GM23338 (cell line): ENCODE measurements around the gene ZNF281. TPM values are rescaled to one million over a fixed set of nuclear protein-coding genes. Genes with fewer than 3 reads are reported as not detected.

Experiments
- ATAC-seq: fragments of 200-7000 bp; cut with Tn5 transposase; 3 replicates; pipeline ENCODE4 v1.9.1; 2020
- DNase-seq: peaks from one replicate; pipeline ENCODE4 v3.0.0-alpha.2; 2015; ENCODE audit warnings: low spot score
- H2AFZ ChIP-seq: fragments of 200-600 bp; sonication (generic); 2 replicates; pipeline ENCODE4 v1.8.0; 2016; ENCODE audit warnings: antibody characterized with exemption, mild to moderate bottlenecking, moderate library complexity
- H3F3A ChIP-seq: fragments of 200-600 bp; sonication (generic); replicated peaks from 2 replicates; pipeline ENCODE4 v1.8.0; 2017; ENCODE audit warnings: antibody characterized with exemption, mixed run types, low read depth
- H3K27ac ChIP-seq: fragments of 200-600 bp; sonication (generic); 2 replicates; pipeline ENCODE4 v1.6.1; 2016; ENCODE audit warnings: low read depth
- H3K27me3 ChIP-seq: fragments of 200-600 bp; sonication (generic); 2 replicates; pipeline ENCODE4 v1.8.0; 2016; ENCODE audit warnings: mild to moderate bottlenecking, mixed run types, moderate library complexity; ENCODE audit not compliant: insufficient read depth
- H3K36me3 ChIP-seq: fragments of 200-600 bp; sonication (generic); 2 replicates; pipeline ENCODE4 v1.8.0; 2016; ENCODE audit warnings: mild to moderate bottlenecking; ENCODE audit not compliant: insufficient read depth
- H3K4me1 ChIP-seq: fragments of 200-600 bp; sonication (generic); 2 replicates; pipeline ENCODE4 v1.8.0; 2016; ENCODE audit warnings: mild to moderate bottlenecking, moderate library complexity; ENCODE audit not compliant: insufficient read depth
- H3K4me2 ChIP-seq: fragments of 200-600 bp; sonication (generic); 2 replicates; pipeline ENCODE4 v1.7.1; 2017; ENCODE audit warnings: mixed run types
- H3K4me3 ChIP-seq: fragments of 200-600 bp; sonication (generic); 2 replicates; pipeline ENCODE4 v1.6.1; 2016; ENCODE audit warnings: mixed run types
- H3K79me2 ChIP-seq: fragments of 200-600 bp; sonication (generic); replicated peaks from 2 replicates; pipeline ENCODE4 v1.8.0; 2017; ENCODE audit warnings: mild to moderate bottlenecking; ENCODE audit not compliant: insufficient read depth
- H3K9me2 ChIP-seq: fragments of 200-600 bp; sonication (generic); 2 replicates; pipeline ENCODE4 v1.8.0; 2017; ENCODE audit not compliant: insufficient read depth
- H4K20me1 ChIP-seq: fragments of 200-600 bp; sonication (generic); replicated peaks from 2 replicates; pipeline ENCODE4 v1.8.0; 2017; ENCODE audit warnings: mild to moderate bottlenecking; ENCODE audit not compliant: insufficient read depth
- H3K27ac Mint-ChIP-seq: 2 replicates; pipeline ENCODE4 v1.8.0; 2020; ENCODE audit warnings: inconsistent platforms, mild to moderate bottlenecking, moderate library complexity, mixed read lengths
- H3K27me3 Mint-ChIP-seq: 3 replicates; pipeline ENCODE4 v1.8.0; 2022; ENCODE audit warnings: low read depth, mild to moderate bottlenecking, moderate library complexity, mixed read lengths, inconsistent platforms; ENCODE audit not compliant: insufficient read depth, poor library complexity
- H3K36me3 Mint-ChIP-seq: 3 replicates; pipeline ENCODE4 v1.8.0; 2021; ENCODE audit warnings: low read depth, mild to moderate bottlenecking, inconsistent platforms, moderate library complexity, mixed read lengths
- H3K4me1 Mint-ChIP-seq: 3 replicates; pipeline ENCODE4 v1.8.0; 2020; ENCODE audit warnings: mild to moderate bottlenecking, inconsistent platforms, mixed read lengths
- H3K4me3 Mint-ChIP-seq: 3 replicates; pipeline ENCODE4 v1.8.0; 2021; ENCODE audit warnings: moderate library complexity, mild to moderate bottlenecking, inconsistent platforms, mixed read lengths
- H3K9me3 Mint-ChIP-seq: 3 replicates; pipeline ENCODE4 v1.8.0; 2020; ENCODE audit warnings: moderate library complexity, mild to moderate bottlenecking, inconsistent platforms, mixed read lengths
- CREB1 ChIP-seq: fragments of 250-450 bp; sonication (Bioruptor Pico); IDR thresholded peaks from 2 replicates; pipeline ENCODE4 v1.5.0; 2020; ENCODE audit warnings: low read depth, mild to moderate bottlenecking, moderate library complexity
- EZH2 ChIP-seq: fragments of 200-600 bp; sonication (generic); IDR thresholded peaks from one replicate; pipeline ENCODE4 v1.8.0; 2017; ENCODE audit warnings: antibody characterized with exemption, mild to moderate bottlenecking, low read depth; ENCODE audit not compliant: unreplicated experiment
- JUNB ChIP-seq: IDR thresholded peaks from one replicate; pipeline ENCODE4 v1.6.1; 2016; ENCODE audit warnings: antibody characterized with exemption; ENCODE audit not compliant: unreplicated experiment
- NANOG ChIP-seq: IDR thresholded peaks from 2 replicates; pipeline ENCODE4 v1.6.1; 2016; ENCODE audit warnings: antibody characterized with exemption, borderline replicate concordance
- POLR2AphosphoS5 ChIP-seq: IDR thresholded peaks from 2 replicates; pipeline ENCODE4 v1.6.1; 2016; ENCODE audit warnings: antibody characterized with exemption, low read depth
- STAT1 ChIP-seq: IDR thresholded peaks from one replicate; pipeline ENCODE4 v1.6.1; 2016; ENCODE audit warnings: antibody characterized with exemption; ENCODE audit not compliant: unreplicated experiment
- ZNF114 ChIP-seq: fragments of 250-450 bp; sonication (Bioruptor Pico); IDR thresholded peaks from 2 replicates; pipeline ENCODE4 v1.5.0; 2020; ENCODE audit warnings: mild to moderate bottlenecking, moderate library complexity
- ZNF331 ChIP-seq: fragments of 250-450 bp; sonication (Bioruptor Pico); IDR thresholded peaks from 2 replicates; pipeline ENCODE4 v1.5.0; 2020; ENCODE audit warnings: low read depth, mild to moderate bottlenecking, moderate library complexity
- polyA plus RNA-seq: library from polyadenylated mRNA; unstranded; fragments of >200 nt; fragmentation: Nextera tagmentation; extraction: Ambion mirVana; gene quantifications from 2 replicates; pipeline ENCODE4 v1.2.1, GENCODE V29; 2016
- total RNA-seq: library from RNA; depleted of rRNA; stranded (reverse); fragments of >200 nt; shearing (Covaris generic); gene quantifications from 2 replicates; pipeline ENCODE4 v1.2.3, GENCODE V29; 2014
- TF ChIP-seq, protein P1 (sequence below): IDR thresholded peaks from 2 replicates; pipeline ENCODE4 v1.6.1; 2016; ENCODE audit warnings: antibody characterized with exemption
- TF ChIP-seq, protein P2 (sequence below): fragments of 250-450 bp; sonication (Bioruptor Pico); IDR thresholded peaks from 2 replicates; pipeline ENCODE4 v1.5.0; 2020; ENCODE audit warnings: mild to moderate bottlenecking, moderate library complexity
- TF ChIP-seq, protein P3 (sequence below), 2 experiments: fragments of 200-600 bp in 1 of 2; sonication (generic) in 1 of 2; conservative IDR thresholded peaks; 2 replicates each; pipeline versions ENCODE4 v1.5.1 to v1.6.1; 2016 to 2017; ENCODE audit warnings: antibody characterized with exemption in 2 of 2, low read depth in 2 of 2, mild to moderate bottlenecking in 2 of 2, moderate library complexity in 1 of 2

ZNF281 gene
- total and polyA plus RNA-seq, 2 experiments from 2014 or later: 62.1 to 79.3 TPM

DNA sequence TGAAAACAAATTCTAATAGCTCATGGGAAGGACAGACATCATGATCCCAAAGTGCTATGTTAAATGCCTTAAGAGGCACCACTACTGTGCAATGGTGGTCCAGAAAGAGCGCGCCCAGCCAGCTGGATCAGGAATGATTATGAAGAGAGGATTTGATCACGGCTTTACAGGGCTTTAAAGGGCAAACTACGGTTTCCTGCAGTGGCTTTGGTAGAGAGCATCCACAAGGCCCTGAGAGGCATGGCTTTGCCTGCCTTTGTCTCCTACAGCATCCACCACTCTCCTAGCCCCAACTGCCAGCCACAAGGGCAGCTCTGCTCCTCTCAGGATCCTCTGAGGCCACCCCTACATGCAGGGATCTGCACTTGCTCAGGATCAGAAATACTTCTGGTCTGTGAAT, 40.7 kb downstream of the ZNF281 start:
- Histone ChIP-seq H2AFZ (no peak overlapping the region), H3K9me2 (no peaks in the 10 kb centered on the region), H3K27ac (no peak overlapping the region), H3K4me2 (no peak overlapping the region), H3K79me2 (no peaks in the 10 kb centered on the region), H3K4me3 (no peak overlapping the region), H3K4me1 (peaks cover 75% of the 10 kb centered on the region), H3K27me3 (no peaks in the 10 kb centered on the region), H4K20me1 (no peaks in the 10 kb centered on the region), H3F3A (0 out of 2 replicates have a peak, but pooled peaks cover 3% of the 10 kb centered on the region), H3K36me3 (no peaks in the 10 kb centered on the region)
- ATAC-seq (no peak), DNase-seq (no peak)
- TF ChIP-seq ZNF114 (no peak), POLR2AphosphoS5 (no peak), NANOG (no peak), EZH2 (no peak), JUNB (no peak), ZNF331 (CRISPR knock-in tag) (no peak), STAT1 (no peak), CREB1 (CRISPR knock-in tag) (no peak)
- TF ChIP-seq, protein P1, sequence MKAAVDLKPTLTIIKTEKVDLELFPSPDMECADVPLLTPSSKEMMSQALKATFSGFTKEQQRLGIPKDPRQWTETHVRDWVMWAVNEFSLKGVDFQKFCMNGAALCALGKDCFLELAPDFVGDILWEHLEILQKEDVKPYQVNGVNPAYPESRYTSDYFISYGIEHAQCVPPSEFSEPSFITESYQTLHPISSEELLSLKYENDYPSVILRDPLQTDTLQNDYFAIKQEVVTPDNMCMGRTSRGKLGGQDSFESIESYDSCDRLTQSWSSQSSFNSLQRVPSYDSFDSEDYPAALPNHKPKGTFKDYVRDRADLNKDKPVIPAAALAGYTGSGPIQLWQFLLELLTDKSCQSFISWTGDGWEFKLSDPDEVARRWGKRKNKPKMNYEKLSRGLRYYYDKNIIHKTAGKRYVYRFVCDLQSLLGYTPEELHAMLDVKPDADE: no peak
- TF ChIP-seq, protein P2, sequence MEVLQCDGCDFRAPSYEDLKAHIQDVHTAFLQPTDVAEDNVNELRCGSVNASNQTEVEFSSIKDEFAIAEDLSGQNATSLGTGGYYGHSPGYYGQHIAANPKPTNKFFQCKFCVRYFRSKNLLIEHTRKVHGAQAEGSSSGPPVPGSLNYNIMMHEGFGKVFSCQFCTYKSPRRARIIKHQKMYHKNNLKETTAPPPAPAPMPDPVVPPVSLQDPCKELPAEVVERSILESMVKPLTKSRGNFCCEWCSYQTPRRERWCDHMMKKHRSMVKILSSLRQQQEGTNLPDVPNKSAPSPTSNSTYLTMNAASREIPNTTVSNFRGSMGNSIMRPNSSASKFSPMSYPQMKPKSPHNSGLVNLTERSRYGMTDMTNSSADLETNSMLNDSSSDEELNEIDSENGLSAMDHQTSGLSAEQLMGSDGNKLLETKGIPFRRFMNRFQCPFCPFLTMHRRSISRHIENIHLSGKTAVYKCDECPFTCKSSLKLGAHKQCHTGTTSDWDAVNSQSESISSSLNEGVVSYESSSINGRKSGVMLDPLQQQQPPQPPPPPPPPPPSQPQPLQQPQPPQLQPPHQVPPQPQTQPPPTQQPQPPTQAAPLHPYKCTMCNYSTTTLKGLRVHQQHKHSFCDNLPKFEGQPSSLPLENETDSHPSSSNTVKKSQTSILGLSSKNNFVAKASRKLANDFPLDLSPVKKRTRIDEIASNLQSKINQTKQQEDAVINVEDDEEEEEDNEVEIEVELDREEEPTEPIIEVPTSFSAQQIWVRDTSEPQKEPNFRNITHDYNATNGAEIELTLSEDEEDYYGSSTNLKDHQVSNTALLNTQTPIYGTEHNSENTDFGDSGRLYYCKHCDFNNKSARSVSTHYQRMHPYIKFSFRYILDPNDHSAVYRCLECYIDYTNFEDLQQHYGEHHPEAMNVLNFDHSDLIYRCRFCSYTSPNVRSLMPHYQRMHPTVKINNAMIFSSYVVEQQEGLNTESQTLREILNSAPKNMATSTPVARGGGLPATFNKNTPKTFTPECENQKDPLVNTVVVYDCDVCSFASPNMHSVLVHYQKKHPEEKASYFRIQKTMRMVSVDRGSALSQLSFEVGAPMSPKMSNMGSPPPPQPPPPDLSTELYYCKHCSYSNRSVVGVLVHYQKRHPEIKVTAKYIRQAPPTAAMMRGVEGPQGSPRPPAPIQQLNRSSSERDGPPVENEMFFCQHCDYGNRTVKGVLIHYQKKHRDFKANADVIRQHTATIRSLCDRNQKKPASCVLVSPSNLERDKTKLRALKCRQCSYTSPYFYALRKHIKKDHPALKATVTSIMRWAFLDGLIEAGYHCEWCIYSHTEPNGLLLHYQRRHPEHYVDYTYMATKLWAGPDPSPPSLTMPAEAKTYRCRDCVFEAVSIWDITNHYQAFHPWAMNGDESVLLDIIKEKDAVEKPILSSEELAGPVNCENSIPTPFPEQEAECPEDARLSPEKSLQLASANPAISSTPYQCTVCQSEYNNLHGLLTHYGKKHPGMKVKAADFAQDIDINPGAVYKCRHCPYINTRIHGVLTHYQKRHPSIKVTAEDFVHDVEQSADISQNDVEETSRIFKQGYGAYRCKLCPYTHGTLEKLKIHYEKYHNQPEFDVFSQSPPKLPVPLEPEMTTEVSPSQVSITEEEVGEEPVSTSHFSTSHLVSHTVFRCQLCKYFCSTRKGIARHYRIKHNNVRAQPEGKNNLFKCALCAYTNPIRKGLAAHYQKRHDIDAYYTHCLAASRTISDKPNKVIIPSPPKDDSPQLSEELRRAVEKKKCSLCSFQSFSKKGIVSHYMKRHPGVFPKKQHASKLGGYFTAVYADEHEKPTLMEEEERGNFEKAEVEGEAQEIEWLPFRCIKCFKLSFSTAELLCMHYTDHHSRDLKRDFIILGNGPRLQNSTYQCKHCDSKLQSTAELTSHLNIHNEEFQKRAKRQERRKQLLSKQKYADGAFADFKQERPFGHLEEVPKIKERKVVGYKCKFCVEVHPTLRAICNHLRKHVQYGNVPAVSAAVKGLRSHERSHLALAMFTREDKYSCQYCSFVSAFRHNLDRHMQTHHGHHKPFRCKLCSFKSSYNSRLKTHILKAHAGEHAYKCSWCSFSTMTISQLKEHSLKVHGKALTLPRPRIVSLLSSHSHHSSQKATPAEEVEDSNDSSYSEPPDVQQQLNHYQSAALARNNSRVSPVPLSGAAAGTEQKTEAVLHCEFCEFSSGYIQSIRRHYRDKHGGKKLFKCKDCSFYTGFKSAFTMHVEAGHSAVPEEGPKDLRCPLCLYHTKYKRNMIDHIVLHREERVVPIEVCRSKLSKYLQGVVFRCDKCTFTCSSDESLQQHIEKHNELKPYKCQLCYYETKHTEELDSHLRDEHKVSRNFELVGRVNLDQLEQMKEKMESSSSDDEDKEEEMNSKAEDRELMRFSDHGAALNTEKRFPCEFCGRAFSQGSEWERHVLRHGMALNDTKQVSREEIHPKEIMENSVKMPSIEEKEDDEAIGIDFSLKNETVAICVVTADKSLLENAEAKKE (CRISPR knock-in tag): no peak
- TF ChIP-seq, protein P3, sequence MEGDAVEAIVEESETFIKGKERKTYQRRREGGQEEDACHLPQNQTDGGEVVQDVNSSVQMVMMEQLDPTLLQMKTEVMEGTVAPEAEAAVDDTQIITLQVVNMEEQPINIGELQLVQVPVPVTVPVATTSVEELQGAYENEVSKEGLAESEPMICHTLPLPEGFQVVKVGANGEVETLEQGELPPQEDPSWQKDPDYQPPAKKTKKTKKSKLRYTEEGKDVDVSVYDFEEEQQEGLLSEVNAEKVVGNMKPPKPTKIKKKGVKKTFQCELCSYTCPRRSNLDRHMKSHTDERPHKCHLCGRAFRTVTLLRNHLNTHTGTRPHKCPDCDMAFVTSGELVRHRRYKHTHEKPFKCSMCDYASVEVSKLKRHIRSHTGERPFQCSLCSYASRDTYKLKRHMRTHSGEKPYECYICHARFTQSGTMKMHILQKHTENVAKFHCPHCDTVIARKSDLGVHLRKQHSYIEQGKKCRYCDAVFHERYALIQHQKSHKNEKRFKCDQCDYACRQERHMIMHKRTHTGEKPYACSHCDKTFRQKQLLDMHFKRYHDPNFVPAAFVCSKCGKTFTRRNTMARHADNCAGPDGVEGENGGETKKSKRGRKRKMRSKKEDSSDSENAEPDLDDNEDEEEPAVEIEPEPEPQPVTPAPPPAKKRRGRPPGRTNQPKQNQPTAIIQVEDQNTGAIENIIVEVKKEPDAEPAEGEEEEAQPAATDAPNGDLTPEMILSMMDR (conservative IDR thresholded peaks at IDR 0.05; ENCODE audit: low read depth in 2 of 2): no peak
- H3K4me1 Mint-ChIP-seq: peaks cover 78% of the 10 kb centered on the region
- H3K36me3 Mint-ChIP-seq: peaks cover 41% of the 10 kb centered on the region
- H3K27me3 Mint-ChIP-seq: peaks cover 8% of the 10 kb centered on the region
- H3K9me3 Mint-ChIP-seq: no peaks in the 10 kb centered on the region
- H3K27ac Mint-ChIP-seq: no peak overlapping the region
- H3K4me3 Mint-ChIP-seq: no peak overlapping the region
